Peyer's patch (tissue), 4 donors: ENCODE data around the gene PRR7. TPM values are rescaled to one million over a fixed set of nuclear protein-coding genes. Genes with fewer than 3 reads are reported as not detected.
"Not testable (repeated sequence)": the region's sequence is repeated elsewhere in the genome, so short reads cannot be mapped to it uniquely, and the experiment has no call there.

ENCODE experiments used
- DNase-seq, 3 donors: peaks; one replicate each; pipeline ENCODE4 v3.0.0-alpha.2; 2017 to 2019
- H3K27ac ChIP-seq, 4 donors: fragments of 200-600 bp; sonication (generic); one replicate each; pipeline ENCODE4 v1.5.1; 2016 to 2019
- H3K27me3 ChIP-seq, 2 donors: fragments of 200-600 bp; sonication (generic); one replicate each; pipeline ENCODE4 v1.5.1; 2019
- H3K36me3 ChIP-seq, 3 donors: fragments of 200-600 bp; sonication (generic); one replicate each; pipeline ENCODE4 v1.5.1; 2016 to 2019
- H3K4me1 ChIP-seq, 4 donors: fragments of 200-600 bp; sonication (generic); one replicate each; pipeline ENCODE4 v1.5.1; 2016 to 2019
- H3K4me3 ChIP-seq, 4 donors: fragments of 200-600 bp; sonication (generic); 1 replicate in 3 of 4; 2 replicates in 1 of 4; pipeline ENCODE4 v1.5.1; 2016 to 2019; ENCODE audit warnings: mild to moderate bottlenecking in 1 of 4
- H3K9me3 ChIP-seq, 4 donors: fragments of 200-600 bp; sonication (generic); one replicate each; pipeline ENCODE4 v1.5.1; 2016 to 2019; ENCODE audit warnings: mild to moderate bottlenecking in 1 of 4
- CTCF ChIP-seq, 6 experiments: fragments of 450-650 bp in 4 of 6; fragments of 200-600 bp in 2 of 6; sonication (generic) in 1 of 6; IDR thresholded peaks; one replicate each; pipeline ENCODE4 v1.5.1; 2017 to 2019; ENCODE audit warnings: antibody characterized with exemption in 6 of 6, mild to moderate bottlenecking in 3 of 6, moderate library complexity in 1 of 6
- POLR2A ChIP-seq, 2 donors: fragments of 450-650 bp; IDR thresholded peaks; one replicate each; pipeline ENCODE4 v1.5.1; 2017; ENCODE audit warnings: antibody characterized with exemption in 2 of 2, mild to moderate bottlenecking in 2 of 2, moderate library complexity in 2 of 2
- total RNA-seq, 4 donors: library from RNA; depleted of rRNA; stranded (reverse); fragments of >200 nt; gene quantifications; one replicate each; pipeline ENCODE4 v1.1.0, GENCODE V29; 2016

The PRR7 gene
- total RNA-seq, 4 donors from 2014 or later = 0.70 to 2.2 (median 1.9) TPM; not detected in 1

GRCh38 chr5:177483994-177484901, 37.6 kb downstream of the PRR7 start:
- peaks cover 0 to 11% (median 0%) of the 10 kb centered on the region in 4 donors for H3K4me1 ChIP-seq

GRCh38 chr5:177484902-177485549, 38.4 kb downstream of the PRR7 start:
- TF ChIP-seq CTCF (IDR thresholded peaks at IDR 0.05) (no peak), POLR2A (IDR thresholded peaks at IDR 0.05) (no peak)
- Histone ChIP-seq H3K4me1 (peaks cover 0 to 8% (median 0%) of the 10 kb centered on the region in 4 donors), H3K4me3 (no peak overlapping the region), H3K36me3 (peaks cover 0 to 22% (median 0%) of the 10 kb centered on the region in 3 donors), H3K9me3 (no peaks in the 10 kb centered on the region), H3K27ac (no peak overlapping the region), H3K27me3 (no peaks in the 10 kb centered on the region)
- DNase-seq = no peak

More at GRCh38 chr5:177483994-177484901, 37.6 kb downstream of the PRR7 start:
- Histone ChIP-seq H3K36me3 (peaks cover 0 to 22% (median 0%) of the 10 kb centered on the region in 3 donors), H3K27me3 (no peaks in the 10 kb centered on the region), H3K9me3 (no peaks in the 10 kb centered on the region), H3K4me3 (no peak overlapping the region), H3K27ac (no peak overlapping the region)
- DNase-seq = no peak
- no peak for TF ChIP-seq POLR2A (IDR thresholded peaks at IDR 0.05)
- TF ChIP-seq CTCF (IDR thresholded peaks at IDR 0.05) = no peak

GRCh38 chr5:177485753-177486152, 39.1 kb downstream of the PRR7 start:
- not testable (repeated sequence) for H3K27ac ChIP-seq, H3K9me3 ChIP-seq, H3K4me3 ChIP-seq, H3K27me3 ChIP-seq, DNase-seq, H3K4me1 ChIP-seq
- H3K36me3 ChIP-seq = peaks cover 0 to 29% (median 0%) of the 10 kb centered on the region in 3 donors

GRCh38 chr5:177486256-177486655, 39.6 kb downstream of the PRR7 start:
- Histone ChIP-seq H3K4me3 (no peak overlapping the region), H3K9me3 (no peaks in the 10 kb centered on the region), H3K4me1 (peaks cover 0 to 14% (median 0%) of the 10 kb centered on the region in 4 donors), H3K36me3 (peaks cover 0 to 33% (median 0%) of the 10 kb centered on the region in 3 donors), H3K27me3 (no peaks in the 10 kb centered on the region), H3K27ac (no peak overlapping the region)
- DNase-seq = no peak
- no peak for TF ChIP-seq CTCF (IDR thresholded peaks at IDR 0.05)
- no peak for TF ChIP-seq POLR2A (IDR thresholded peaks at IDR 0.05)

GRCh38 chr5:177487144-177487543, 40.5 kb downstream of the PRR7 start:
- TF ChIP-seq CTCF (IDR thresholded peaks at IDR 0.05) = no peak
- TF ChIP-seq POLR2A (IDR thresholded peaks at IDR 0.05) = no peak
- peaks cover 0 to 42% (median 0%) of the 10 kb centered on the region in 3 donors for H3K36me3 ChIP-seq
- no peak overlapping the region for H3K4me3 ChIP-seq
- H3K4me1 ChIP-seq = peaks cover 0 to 22% (median 0%) of the 10 kb centered on the region in 4 donors
- DNase-seq = no peak
- H3K9me3 ChIP-seq = no peaks in the 10 kb centered on the region
- H3K27ac ChIP-seq = no peak overlapping the region
- no peaks in the 10 kb centered on the region for H3K27me3 ChIP-seq

GRCh38 chr5:177487975-177488374, 41.4 kb downstream of the PRR7 start:
- Histone ChIP-seq H3K4me1 (peaks cover 0 to 24% (median 0%) of the 10 kb centered on the region in 4 donors), H3K27me3 (no peaks in the 10 kb centered on the region), H3K27ac (no peak overlapping the region), H3K9me3 (no peaks in the 10 kb centered on the region), H3K4me3 (no peak overlapping the region), H3K36me3 (peaks cover 0 to 42% (median 0%) of the 10 kb centered on the region in 3 donors)
- TF ChIP-seq POLR2A (IDR thresholded peaks at IDR 0.05) (no peak), CTCF (IDR thresholded peaks at IDR 0.05) (no peak)
- no peak for DNase-seq
